Left cardiac atrium (tissue), 4 donors: ENCODE data around the gene CLDN15. TPM values are rescaled to one million over a fixed set of nuclear protein-coding genes. Genes with fewer than 3 reads are reported as not detected.
A peak's percentile ranks its signal among the peaks of the same experiment; 100 is the strongest.
"Not testable (repeated sequence)": the region's sequence is repeated elsewhere in the genome, so short reads cannot be mapped to it uniquely, and the experiment has no call there.

Experiments
- ATAC-seq, 2 donors: fragments of 200-7000 bp; cut with Tn5 transposase; one replicate each; pipeline ENCODE4 v1.9.1; 2020; ENCODE audit warnings: mild to moderate bottlenecking in 2 of 2, moderate library complexity in 2 of 2
- DNase-seq: peaks from one replicate; pipeline ENCODE4 v3.0.0-alpha.2; 2020
- intact Hi-C, 2 donors: fragments of 100-400 bp; cut with DNase I; formaldehyde crosslinking; loops; one replicate each; pipeline versions ENCODE4 v1.14.1 to v1.15.1; 2022 to 2023
- long read RNA-seq: library from polyadenylated mRNA; unstranded; transcript quantifications from one replicate; pipeline ENCODE4 v2.0.0, GENCODE V29; 2021
- total RNA-seq, 2 donors: library from RNA; stranded (reverse); fragmentation: NEBNext Ultra II Directional; extraction: Animal tissue kit (Norgen Biotek cat#: 25700); gene quantifications; one replicate each; pipeline ENCODE4 v1.2.1, GENCODE V29; 2021
- donor health status: DM: no; HTN: yes; CAD: no.
- donor health status: DM: no; HTN: yes; CAD: no; lungs with severe emphysema.
- donor health status: DM: yes; HTN: yes; CAD: no.
- donor health status: Dilated cardiomyopathy.

The CLDN15 gene
- 1 to 10 TPM; 5.5 to 6.1 TPM for total RNA-seq
- long read RNA-seq, partial matches to known transcripts = 2 of 3 reads
- long read RNA-seq, other reads (novel, unspliced or antisense) = 0 of 3 reads

DNA sequence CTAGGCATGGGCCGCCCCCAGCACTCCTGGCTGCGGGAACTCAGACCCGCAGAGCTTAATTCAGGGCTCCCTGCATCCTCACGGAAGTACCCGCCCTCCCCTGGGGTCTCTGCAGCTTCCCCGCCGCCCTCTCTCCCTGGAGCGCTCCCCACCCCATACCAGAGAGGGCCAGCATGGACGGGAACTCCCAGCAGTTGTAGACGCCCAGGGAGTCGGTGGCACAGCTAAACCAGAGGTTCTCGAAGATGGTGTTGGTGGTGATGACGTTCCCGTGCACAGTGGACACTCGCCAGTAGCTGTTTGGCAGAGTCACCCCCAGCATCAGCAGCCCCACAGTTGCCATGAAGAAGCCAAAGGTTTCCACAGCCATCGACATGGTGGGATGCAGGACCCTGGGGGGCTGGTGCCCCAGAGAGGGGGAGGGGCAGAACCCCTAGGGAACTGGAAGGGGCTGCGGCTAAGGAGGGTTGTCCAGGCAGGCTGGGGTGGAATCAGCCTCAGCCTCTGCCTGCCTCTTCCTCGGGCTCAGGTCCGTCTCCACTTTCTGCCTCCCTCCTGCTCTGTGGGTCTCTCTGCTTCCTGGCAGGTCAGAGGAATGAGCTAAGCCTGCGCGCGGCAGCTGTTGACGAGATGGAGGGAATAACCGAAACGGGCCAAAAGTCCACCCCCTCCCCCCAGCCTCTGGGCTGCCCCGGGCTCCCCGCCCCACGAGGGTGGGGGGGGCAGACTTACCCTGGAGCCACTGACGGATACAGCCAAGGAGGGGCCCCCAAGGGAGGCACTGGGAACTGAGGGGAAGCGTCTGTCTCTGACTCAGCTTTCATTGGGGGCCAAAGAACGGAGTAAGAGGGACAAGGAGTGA, at the start of gene CLDN15:
TSS of gene CLDN15 (minus strand) at position 597 of the 862 bp plus-strand sequence. CDS start at position 376, 221 bp downstream.
- intact Hi-C loops = no loop called here
- DNase-seq = peak; percentile 91
- ATAC-seq = peak; percentile 70 to 71

GRCh38 chr7:101287032-101287431, 49.4 kb upstream of the CLDN15 start:
- no peak for ATAC-seq
- intact Hi-C loops = no loop called here
- no peak for DNase-seq

DNA sequence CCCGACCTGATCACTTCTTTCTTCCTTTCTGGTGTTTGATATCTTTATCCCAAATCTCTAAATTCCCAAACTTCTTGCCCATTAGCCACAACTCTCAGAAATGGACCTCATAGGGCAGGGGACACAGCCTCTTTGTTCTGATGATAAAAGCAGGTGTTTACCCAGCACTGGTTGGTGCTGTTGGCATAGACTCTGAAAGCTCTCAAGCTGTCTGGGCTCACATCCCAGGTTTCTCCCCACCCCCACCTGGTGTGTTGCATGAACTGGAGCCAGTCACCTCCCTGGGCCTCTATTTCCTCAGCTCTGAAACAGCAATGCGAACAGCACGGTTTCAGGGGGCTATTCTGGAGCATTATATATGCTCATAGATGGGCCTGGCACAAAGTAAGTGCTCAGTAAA, 48.3 kb upstream of the CLDN15 start:
- peak; percentile 45 to 59 for ATAC-seq
- intact Hi-C loops, DNase-seq: not testable (repeated sequence)

- no peak for ATAC-seq
- intact Hi-C loops = no loop called here
- no peak for DNase-seq
These were observed 47.6 kb upstream of the CLDN15 start for GRCh38 chr7:101285171-101285570.

GRCh38 chr7:101280912-101281311, 43.3 kb upstream of the CLDN15 start:
- DNase-seq, ATAC-seq, intact Hi-C loops: not testable (repeated sequence)

DNA sequence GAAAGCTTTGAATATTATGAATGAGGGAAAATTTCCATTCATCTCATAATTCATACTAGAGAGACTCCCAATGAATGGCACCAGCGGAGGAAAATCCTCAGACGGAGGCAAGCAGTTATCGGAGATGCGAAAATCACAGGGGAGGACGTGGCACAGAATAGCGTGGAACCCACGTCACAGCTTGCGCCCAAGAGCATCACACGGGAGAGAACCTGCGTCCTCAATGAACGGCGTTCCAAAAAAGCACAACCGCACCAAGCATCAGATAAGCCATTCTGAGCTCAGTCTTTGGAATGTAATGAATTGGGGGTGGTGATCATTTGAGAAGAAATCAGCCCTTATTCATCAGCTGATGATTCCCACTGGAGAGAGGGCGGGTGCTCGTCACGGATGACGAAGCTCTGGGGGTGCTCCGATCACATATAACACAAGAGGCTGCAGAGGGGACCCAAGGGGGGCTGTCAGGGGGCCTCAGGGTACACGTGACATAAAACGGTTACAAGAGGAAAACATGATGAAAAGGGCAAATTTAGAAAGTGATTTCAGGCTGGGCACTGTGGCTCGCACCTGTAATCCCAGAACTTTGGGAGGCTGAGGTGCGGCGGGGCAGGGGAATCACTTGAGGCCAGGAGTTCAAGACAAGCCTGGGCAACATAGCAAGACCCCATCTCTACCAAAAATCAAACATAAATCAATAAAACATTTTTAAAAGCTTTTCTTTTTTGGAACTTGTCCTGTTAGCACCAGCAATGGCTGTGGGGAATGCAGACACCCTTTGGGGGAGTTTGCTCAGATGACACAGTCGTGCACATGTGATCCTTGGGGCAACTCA, 41.1 kb upstream of the CLDN15 start:
- DNase-seq = no peak
- intact Hi-C loops = no loop called here
- ATAC-seq = no peak

- DNase-seq = no peak
- intact Hi-C loops = no loop called here
These were observed 39.6 kb upstream of the CLDN15 start for GRCh38 chr7:101277155-101277554.

DNA sequence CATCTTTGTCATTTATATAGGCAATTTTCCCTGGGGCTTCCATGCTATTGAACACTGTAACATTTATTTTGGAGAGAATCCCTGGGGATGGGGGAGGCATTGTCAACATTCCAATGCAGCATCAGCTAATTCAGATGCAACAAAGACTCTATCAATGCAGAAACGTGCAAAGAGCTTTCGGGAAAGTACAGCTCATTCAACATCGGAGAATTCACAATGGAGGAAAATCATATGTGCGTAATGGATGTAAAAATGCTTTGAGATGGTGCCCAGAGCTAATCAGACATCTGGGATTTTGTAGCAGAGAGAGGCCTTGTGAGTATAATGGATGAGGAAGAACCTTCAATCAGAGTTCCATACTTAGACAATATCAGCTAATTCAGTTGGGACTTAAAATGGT, 35.6 kb upstream of the CLDN15 start:
- intact Hi-C loops = no loop called here
- no peak for DNase-seq
- no peak for ATAC-seq

More at GRCh38 chr7:101277155-101277554, 39.6 kb upstream of the CLDN15 start:
- no peak for ATAC-seq

GRCh38 chr7:101271021-101271420, 33.4 kb upstream of the CLDN15 start:
- intact Hi-C loops = no loop called here
- no peak for ATAC-seq
- DNase-seq = no peak

- ATAC-seq = no peak
- intact Hi-C loops = no loop called here
- no peak for DNase-seq
These were observed 32.1 kb upstream of the CLDN15 start for GRCh38 chr7:101269664-101270063.

GRCh38 chr7:101265622-101266516, 28.3 kb upstream of the CLDN15 start:
- DNase-seq = no peak
- intact Hi-C loops = no loop called here
- ATAC-seq = peak in 1 of 2 donors; percentile 50

DNA sequence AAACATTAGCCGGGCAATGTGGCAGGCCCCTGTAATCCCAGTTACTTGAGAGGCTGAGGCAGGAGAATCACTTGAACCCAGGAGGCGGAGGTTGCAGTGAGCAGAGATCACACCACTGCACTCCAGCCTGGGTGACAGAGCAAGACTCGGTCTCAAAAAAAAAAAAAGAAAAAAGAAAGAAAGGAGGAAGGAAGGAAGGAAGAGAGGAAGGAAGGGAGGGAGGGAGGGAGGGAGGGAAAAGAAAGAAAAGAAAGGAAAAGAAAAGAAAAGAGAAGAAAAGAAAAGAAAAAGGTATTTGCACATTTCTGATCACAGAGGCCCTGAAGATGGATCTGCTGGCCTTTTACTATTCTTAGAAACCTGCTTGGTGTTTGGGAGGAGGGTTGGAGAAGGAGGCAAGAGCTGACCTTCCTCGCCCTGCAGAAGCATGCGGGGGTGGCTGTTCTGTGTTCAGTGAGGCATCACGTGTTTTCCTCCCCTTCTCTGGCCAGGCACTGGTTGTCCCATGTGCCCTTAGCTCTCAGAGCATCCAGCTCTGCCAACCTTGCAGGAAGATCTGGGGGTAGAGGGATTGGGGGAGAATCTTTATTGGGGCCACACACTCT, 26.6 kb upstream of the CLDN15 start:
- DNase-seq, intact Hi-C loops: not testable (repeated sequence)
- ATAC-seq = peak; percentile 41 to 92

- DNase-seq (no peak), ATAC-seq (no peak)
- intact Hi-C loops = no loop called here
These were observed 20.7 kb upstream of the CLDN15 start for GRCh38 chr7:101258243-101258731.

DNA sequence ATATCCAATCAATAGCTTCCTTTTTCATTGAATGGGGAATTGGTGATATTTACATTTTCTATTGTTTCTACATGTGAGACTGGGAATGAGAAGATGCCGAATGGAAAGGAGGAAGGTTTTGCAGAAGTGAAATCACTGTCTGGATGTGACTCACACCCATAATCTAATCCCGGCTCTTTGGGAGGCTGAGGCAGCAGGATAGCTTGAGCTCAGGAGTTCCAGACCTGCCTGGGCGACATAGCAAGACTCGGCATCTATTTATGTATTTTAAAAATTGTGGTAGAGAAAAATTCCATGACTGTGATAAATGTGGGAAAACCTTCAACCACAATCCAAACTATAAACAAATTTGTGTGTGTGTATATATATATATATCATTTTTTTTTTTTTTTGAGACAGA, 18.2 kb upstream of the CLDN15 start:
- ATAC-seq (no peak), DNase-seq (no peak)
- intact Hi-C loops = no loop called here

GRCh38 chr7:101253199-101253598, 15.6 kb upstream of the CLDN15 start:
- intact Hi-C loops = loop anchor here in 1 of 2 donors (5.0 kb wide), 1 partner anchor 36 kb away; the partner anchor contains the start of genes PLOD3 and ZNHIT1
- not testable (repeated sequence) for ATAC-seq, DNase-seq

- intact Hi-C loops = loop anchor here in 1 of 2 donors (5.0 kb wide), 1 partner anchor 35 kb away; the partner anchor contains the start of genes PLOD3 and ZNHIT1
- DNase-seq = peak; percentile 99
- peak; percentile 100 for ATAC-seq
These were observed 14.5 kb upstream of the CLDN15 start for GRCh38 chr7:101251871-101252659.

DNA sequence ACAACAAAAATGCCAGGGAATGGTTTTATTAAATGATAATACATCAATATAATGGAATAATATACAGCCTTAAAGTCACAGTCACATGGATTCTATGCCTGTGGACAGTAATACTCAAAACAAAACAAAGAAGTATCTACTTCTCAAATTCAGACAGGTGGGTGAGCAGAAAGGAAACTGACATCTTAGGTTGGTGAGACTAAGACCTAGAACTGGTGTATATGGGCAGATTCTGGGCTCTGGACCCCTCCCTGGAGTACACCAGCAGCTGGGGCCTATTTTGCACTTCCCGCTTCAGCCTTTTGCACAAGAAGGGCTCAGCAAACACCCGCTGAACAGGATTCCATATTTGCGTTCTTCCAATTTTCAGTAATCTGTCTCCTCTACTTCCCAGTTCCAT, 12.7 kb upstream of the CLDN15 start:
- ATAC-seq = no peak
- intact Hi-C loops = loop anchor here in 1 of 2 donors (5.0 kb wide), 1 partner anchor 33 kb away; the partner anchor contains the start of genes PLOD3 and ZNHIT1
- DNase-seq = no peak
